Measurements from ENCODE around the gene LAMP2.

The LAMP2 gene

GRCh38 chrX:120429776-120430540 lies 39.1 kb downstream of the LAMP2 start:
- H3K27ac Mint-ChIP-seq = no peak overlapping the region
- H3K9me3 Mint-ChIP-seq = no peaks in the 10 kb centered on the region
- H3K4me1 Mint-ChIP-seq (ENCODE audit: low read depth) = peaks cover 5% of the 10 kb centered on the region
- H3K27me3 Mint-ChIP-seq (ENCODE audit: low read depth) = no peaks in the 10 kb centered on the region
- DNase-seq (ENCODE audit: low spot score) = no peak
- H3K4me3 Mint-ChIP-seq = no peak overlapping the region
- peaks cover 24% of the 10 kb centered on the region for H3K36me3 Mint-ChIP-seq (ENCODE audit: low read depth)

GRCh38 chrX:120428309-120428708 lies 40.8 kb downstream of the LAMP2 start:
- DNase-seq (ENCODE audit: low spot score) = no peak
- Mint-ChIP-seq H3K9me3 (no peaks in the 10 kb centered on the region), H3K27me3 (ENCODE audit: low read depth) (no peaks in the 10 kb centered on the region), H3K4me1 (ENCODE audit: low read depth) (peaks cover 9% of the 10 kb centered on the region), H3K27ac (no peak overlapping the region), H3K36me3 (ENCODE audit: low read depth) (peaks cover 20% of the 10 kb centered on the region), H3K4me3 (no peak overlapping the region)

GRCh38 chrX:120426599-120426998 lies 42.5 kb downstream of the LAMP2 start:
- no peaks in the 10 kb centered on the region for H3K9me3 Mint-ChIP-seq
- H3K4me1 Mint-ChIP-seq (ENCODE audit: low read depth) = peaks cover 11% of the 10 kb centered on the region
- peaks cover 4% of the 10 kb centered on the region for H3K36me3 Mint-ChIP-seq (ENCODE audit: low read depth)
- H3K27ac Mint-ChIP-seq = no peak overlapping the region
- H3K4me3 Mint-ChIP-seq = no peak overlapping the region
- no peak for DNase-seq (ENCODE audit: low spot score)
- no peaks in the 10 kb centered on the region for H3K27me3 Mint-ChIP-seq (ENCODE audit: low read depth)

- H3K36me3 Mint-ChIP-seq (ENCODE audit: low read depth) = no peaks in the 10 kb centered on the region
- peaks cover 9% of the 10 kb centered on the region for H3K4me1 Mint-ChIP-seq (ENCODE audit: low read depth)
- peak overlapping the region; percentile 9 for H3K4me3 Mint-ChIP-seq
- DNase-seq (ENCODE audit: low spot score) = no peak
- no peaks in the 10 kb centered on the region for H3K9me3 Mint-ChIP-seq
- H3K27me3 Mint-ChIP-seq (ENCODE audit: low read depth) = no peaks in the 10 kb centered on the region
- H3K27ac Mint-ChIP-seq = peak overlapping the region; percentile 10
These were observed 49.6 kb downstream of the LAMP2 start for GRCh38 chrX:120419463-120419862.

- no peak for DNase-seq (ENCODE audit: low spot score)
- H3K9me3 Mint-ChIP-seq = no peaks in the 10 kb centered on the region
- H3K27ac Mint-ChIP-seq = no peak overlapping the region
- no peaks in the 10 kb centered on the region for H3K4me1 Mint-ChIP-seq (ENCODE audit: low read depth)
- H3K36me3 Mint-ChIP-seq (ENCODE audit: low read depth) = no peaks in the 10 kb centered on the region
- H3K4me3 Mint-ChIP-seq = no peak overlapping the region
- no peaks in the 10 kb centered on the region for H3K27me3 Mint-ChIP-seq (ENCODE audit: low read depth)
These were observed 60.9 kb downstream of the LAMP2 start for GRCh38 chrX:120408168-120408567.

GRCh38 chrX:120406638-120407037 lies 62.5 kb downstream of the LAMP2 start:
- H3K9me3 Mint-ChIP-seq = no peaks in the 10 kb centered on the region
- DNase-seq (ENCODE audit: low spot score) = no peak
- no peaks in the 10 kb centered on the region for H3K36me3 Mint-ChIP-seq (ENCODE audit: low read depth)
- H3K4me1 Mint-ChIP-seq (ENCODE audit: low read depth) = no peaks in the 10 kb centered on the region
- H3K4me3 Mint-ChIP-seq = no peak overlapping the region
- no peak overlapping the region for H3K27ac Mint-ChIP-seq
- H3K27me3 Mint-ChIP-seq (ENCODE audit: low read depth) = no peaks in the 10 kb centered on the region

GRCh38 chrX:120402369-120402768 lies 66.7 kb downstream of the LAMP2 start:
- no peak for DNase-seq (ENCODE audit: low spot score)
- Mint-ChIP-seq H3K27ac (no peak overlapping the region), H3K9me3 (no peaks in the 10 kb centered on the region), H3K4me1 (ENCODE audit: low read depth) (no peaks in the 10 kb centered on the region), H3K27me3 (ENCODE audit: low read depth) (no peaks in the 10 kb centered on the region), H3K4me3 (no peak overlapping the region), H3K36me3 (ENCODE audit: low read depth) (no peaks in the 10 kb centered on the region)

GRCh38 chrX:120401301-120401700 lies 67.8 kb downstream of the LAMP2 start:
- no peak overlapping the region for H3K4me3 Mint-ChIP-seq
- H3K27ac Mint-ChIP-seq = no peak overlapping the region
- H3K4me1 Mint-ChIP-seq (ENCODE audit: low read depth) = no peaks in the 10 kb centered on the region
- H3K36me3 Mint-ChIP-seq (ENCODE audit: low read depth) = no peaks in the 10 kb centered on the region
- no peaks in the 10 kb centered on the region for H3K9me3 Mint-ChIP-seq
- DNase-seq (ENCODE audit: low spot score) = no peak
- H3K27me3 Mint-ChIP-seq (ENCODE audit: low read depth) = no peaks in the 10 kb centered on the region

GRCh38 chrX:120380699-120381098 lies 88.4 kb downstream of the LAMP2 start:
- peak; percentile 6 for DNase-seq (ENCODE audit: low spot score)
- Mint-ChIP-seq H3K9me3 (no peaks in the 10 kb centered on the region), H3K27ac (no peak overlapping the region), H3K4me3 (no peak overlapping the region), H3K27me3 (ENCODE audit: low read depth) (peaks cover 17% of the 10 kb centered on the region), H3K36me3 (ENCODE audit: low read depth) (no peaks in the 10 kb centered on the region), H3K4me1 (ENCODE audit: low read depth) (peaks cover 1% of the 10 kb centered on the region)

GRCh38 chrX:120379937-120380681 lies 89.0 kb downstream of the LAMP2 start:
- Mint-ChIP-seq H3K9me3 (no peaks in the 10 kb centered on the region), H3K27me3 (ENCODE audit: low read depth) (peaks cover 17% of the 10 kb centered on the region), H3K4me3 (no peak overlapping the region), H3K4me1 (ENCODE audit: low read depth) (peaks cover 1% of the 10 kb centered on the region), H3K27ac (no peak overlapping the region), H3K36me3 (ENCODE audit: low read depth) (no peaks in the 10 kb centered on the region)
- DNase-seq (ENCODE audit: low spot score) = no peak

- H3K27ac Mint-ChIP-seq = no peak overlapping the region
- H3K36me3 Mint-ChIP-seq (ENCODE audit: low read depth) = no peaks in the 10 kb centered on the region
- H3K27me3 Mint-ChIP-seq (ENCODE audit: low read depth) = peaks cover 13% of the 10 kb centered on the region
- no peak overlapping the region for H3K4me3 Mint-ChIP-seq
- peaks cover 1% of the 10 kb centered on the region for H3K4me1 Mint-ChIP-seq (ENCODE audit: low read depth)
- no peaks in the 10 kb centered on the region for H3K9me3 Mint-ChIP-seq
- DNase-seq (ENCODE audit: low spot score) = no peak
These were observed 90.5 kb downstream of the LAMP2 start for GRCh38 chrX:120378570-120378969.
